OCI-LY7 (cell line): ENCODE results near the gene SLCO4C1.

ENCODE experiments used
- CTCF ChIP-seq: fragments of 200-600 bp; sonication (generic); conservative IDR thresholded peaks from 2 replicates; pipeline ENCODE4 v1.5.1; 2014; ENCODE audit warnings: mild to moderate bottlenecking, antibody characterized with exemption, low read length, moderate library complexity, mixed read lengths
- EZH2phosphoT487 ChIP-seq: fragments of 200-600 bp; sonication (generic); IDR thresholded peaks from 2 replicates; pipeline ENCODE4 v1.6.1; 2018; ENCODE audit warnings: low read depth, borderline replicate concordance, mild to moderate bottlenecking, mixed run types, antibody characterized with exemption, low read length, moderate library complexity, mixed read lengths

DNA sequence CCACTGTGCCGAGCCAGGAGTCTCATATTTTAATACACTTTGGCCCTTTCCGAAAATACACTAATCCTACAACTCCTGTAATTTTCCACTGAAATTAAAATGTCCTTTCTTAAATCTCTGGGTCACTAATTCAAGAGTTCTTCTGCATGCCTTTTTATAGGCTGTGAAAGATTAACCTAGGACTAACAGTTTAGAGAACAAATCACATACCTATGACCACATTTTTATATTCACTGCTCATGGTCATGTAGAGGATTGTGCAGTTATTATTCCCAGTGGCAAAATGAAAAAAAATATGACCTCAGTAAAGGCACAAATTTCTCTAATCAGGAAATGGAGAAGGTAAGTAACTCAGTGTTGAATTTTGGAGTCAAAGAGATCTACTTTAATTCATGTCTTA lies 33.4 kb downstream of the SLCO4C1 start:
- TF ChIP-seq CTCF (no peak), EZH2phosphoT487 (no peak)
